HepG2 (cell line): ENCODE results near the gene KRTAP3-3. TPM values are rescaled to one million over a fixed set of nuclear protein-coding genes. Genes with fewer than 3 reads are reported as not detected.
A peak's percentile ranks its signal among the peaks of the same experiment; 100 is the strongest.

Experiments
- ATAC-seq: fragments of 200-7000 bp; cut with Tn5 transposase; 3 replicates; pipeline ENCODE4 v1.9.1; 2020; ENCODE audit warnings: mild to moderate bottlenecking, moderate library complexity
- BruUV-seq: library from RNA; stranded (reverse); fragments of 400-500 nt; replicated peaks from 2 replicates; lab custom pipeline; 2021; lab: Mats Ljungman, UMichigan
- CTCF ChIA-PET: fragments of 300-600 bp; formaldehyde crosslinking; extraction: SDS; loops from one replicate; lab custom pipeline; 2021; ENCODE audit warnings: low total read pairs, inconsistent platforms, low intra/inter-chr PET ratio; lab: Yijun Ruan, JAX
- POLR2A ChIA-PET: fragments of 350-600 bp; sonication (Branson Sonifier 250); formaldehyde crosslinking; loops from one replicate; lab custom pipeline; 2020; ENCODE audit warnings: antibody characterized with exemption, inconsistent platforms; lab: Yijun Ruan, JAX
- DNase-seq: peaks from one replicate; pipeline ENCODE4 v3.0.0-alpha.2; 2015; ENCODE audit warnings: low spot score
- FAIRE-seq: peaks from 3 replicates; lab custom pipeline; 2011; peaks lifted over from hg19 to GRCh38; lab: Jason Lieb, UNC
- H2AFZ ChIP-seq: one replicate; pipeline ENCODE4 v1.6.1; 2011; ENCODE audit warnings: low read length, inconsistent platforms
- H3K27ac ChIP-seq: fragments of 300-600 bp; 3 replicates; pipeline ENCODE4 v1.8.0; 2011; ENCODE audit warnings: mixed run types, mild to moderate bottlenecking, mixed read lengths, low read length, inconsistent platforms; ENCODE audit not compliant: insufficient read depth; ENCODE audit errors: extremely low read length
- H3K27me3 ChIP-seq, 2 experiments: fragments of 200-600 bp in 1 of 2; 2 replicates in 1 of 2; 3 replicates in 1 of 2; pipeline versions ENCODE4 v1.6.0 to v1.8.0; 2011; ENCODE audit warnings: low read length in 2 of 2, mild to moderate bottlenecking in 2 of 2, moderate library complexity in 2 of 2, inconsistent platforms in 1 of 2; ENCODE audit not compliant: insufficient read depth in 2 of 2, control insufficient read depth in 1 of 2
- H3K36me3 ChIP-seq, 2 experiments: fragments of 200-600 bp in 1 of 2; replicated peaks in 1 of 2; 2 replicates in 1 of 2; 3 replicates in 1 of 2; pipeline versions ENCODE4 v1.5.1 to v1.8.0; 2011; ENCODE audit warnings: low read length in 2 of 2, inconsistent platforms in 1 of 2; ENCODE audit not compliant: insufficient read depth in 2 of 2, control insufficient read depth in 1 of 2
- H3K4me1 ChIP-seq: 2 replicates; pipeline ENCODE4 v1.5.1; 2012; ENCODE audit warnings: low read length, inconsistent platforms; ENCODE audit not compliant: insufficient read depth
- H3K4me2 ChIP-seq: 2 replicates; pipeline ENCODE4 v1.6.0; 2011; ENCODE audit warnings: low read depth, low read length, inconsistent platforms
- H3K4me3 ChIP-seq, 3 experiments: fragments of 200-600 bp in 1 of 3; sonication (generic), shearing (Covaris generic) in 1 of 3; replicated peaks in 1 of 3; 2 replicates each; pipeline ENCODE4 v1.5.1; 2011 to 2016; ENCODE audit warnings: low read length in 3 of 3, inconsistent platforms in 2 of 3, low read depth in 2 of 3, mild to moderate bottlenecking in 2 of 3, control low read depth in 1 of 3, mixed read lengths in 1 of 3; ENCODE audit not compliant: insufficient read depth in 1 of 3
- H3K79me2 ChIP-seq: one replicate; pipeline ENCODE4 v1.6.1; 2011; ENCODE audit warnings: low read length, inconsistent platforms; ENCODE audit not compliant: insufficient read depth
- H3K9ac ChIP-seq: 2 replicates; pipeline ENCODE4 v1.6.0; 2011; ENCODE audit warnings: mild to moderate bottlenecking, low read depth, low read length, inconsistent platforms; ENCODE audit not compliant: insufficient read depth
- H3K9me3 ChIP-seq: 2 replicates; pipeline ENCODE4 v1.5.1; 2012; ENCODE audit warnings: mild to moderate bottlenecking, low read length
- H4K20me1 ChIP-seq: 2 replicates; pipeline ENCODE4 v1.6.0; 2011; ENCODE audit warnings: inconsistent platforms, mild to moderate bottlenecking, low read length, moderate library complexity; ENCODE audit not compliant: insufficient read depth
- HNRNPLL ChIP-seq: fragments of 200-400 bp; formaldehyde crosslinking; IDR thresholded peaks from 2 replicates; pipeline ENCODE4 v1.6.1; 2017; ENCODE audit warnings: mild to moderate bottlenecking, low read depth, low read length; ENCODE audit not compliant: poor library complexity, severe bottlenecking
- IKZF4 ChIP-seq: sonication (generic); formaldehyde crosslinking; IDR thresholded peaks from 2 replicates; pipeline ENCODE4 v1.5.1; 2020; ENCODE audit warnings: borderline replicate concordance, mild to moderate bottlenecking, low read depth, missing genetic modification reagents; ENCODE audit errors: not compliant biosample characterization
- MAFF ChIP-seq: IDR thresholded peaks from 2 replicates; pipeline ENCODE4 v1.6.1; 2011; ENCODE audit warnings: low read depth, low read length, improper control_type of control experiment
- MAFK ChIP-seq, 2 experiments: IDR thresholded peaks in 1 of 2; conservative IDR thresholded peaks in 1 of 2; 2 replicates each; pipeline ENCODE4 v1.6.1; 2011; ENCODE audit warnings: improper control_type of control experiment in 2 of 2, low read length in 2 of 2
- ZBTB38 ChIP-seq: sonication (generic); formaldehyde crosslinking; IDR thresholded peaks from 2 replicates; pipeline ENCODE4 v1.5.1; 2020; ENCODE audit warnings: mild to moderate bottlenecking, missing genetic modification reagents
- ZNF337 ChIP-seq: sonication (generic); formaldehyde crosslinking; IDR thresholded peaks from 2 replicates; pipeline ENCODE4 v1.5.1; 2020; ENCODE audit warnings: missing genetic modification reagents, low read depth, mild to moderate bottlenecking, borderline replicate concordance
- ZNF354B ChIP-seq: sonication (generic); formaldehyde crosslinking; IDR thresholded peaks from 2 replicates; pipeline ENCODE4 v1.8.0; 2022; ENCODE audit warnings: mild to moderate bottlenecking, missing genetic modification reagents
- ZNF501 ChIP-seq: sonication (generic); formaldehyde crosslinking; IDR thresholded peaks from 2 replicates; pipeline ENCODE4 v1.5.1; 2020; ENCODE audit warnings: mild to moderate bottlenecking, moderate library complexity, missing genetic modification reagents
- WGBS: methylation state at CpG from one replicate; pipeline ENCODE4 v1.1.6; 2017; ENCODE audit warnings: low lambda C conversion rate; 5-methylcytosine and 5-hydroxymethylcytosine counted together
- in situ Hi-C: cut with HindIII; loops from 2 replicates; pipeline ENCODE4 v1.10.0; 2017; ENCODE audit warnings: low pct_unique_long_range_greater_than_20kb; ENCODE audit not compliant: extremely low pct_ligation_motif_present
- intact Hi-C: fragments of 100-400 bp; cut with micrococcal nuclease; formaldehyde crosslinking; loops from one replicate; pipeline ENCODE4 v1.10.0; 2022; ENCODE audit not compliant: unreplicated experiment
- polyA plus RNA-seq, 8 experiments: library from polyadenylated mRNA; depleted of rRNA in 3 of 8; stranded (reverse) in 7 of 8; unstranded in 1 of 8; fragments of >200 nt; fragmentation: Illumina TruSeq in 4 of 8; extraction: Trizol in 4 of 8; gene quantifications; 2 replicates each; pipeline versions ENCODE4 v1.2.1 to v1.2.3, GENCODE V29; 2011 to 2016; ENCODE audit warnings: low read depth in 4 of 8, missing spikeins in 1 of 8, mixed read lengths in 1 of 8; ENCODE audit not compliant: insufficient read depth in 1 of 8
- total RNA-seq, 5 experiments: library from RNA; depleted of rRNA; stranded (reverse); fragments of >200 nt; fragmentation: Illumina TruSeq; extraction: Trizol; gene quantifications; 2 replicates each; pipeline ENCODE4 v1.2.3, GENCODE V29; 2016; ENCODE audit warnings: low read depth in 1 of 5
- TF ChIP-seq, protein P1 (sequence below): sonication (generic); formaldehyde crosslinking; IDR thresholded peaks from 2 replicates; pipeline ENCODE4 v1.5.1; 2020; ENCODE audit warnings: missing genetic modification reagents, mild to moderate bottlenecking, borderline replicate concordance

KRTAP3-3 gene
- total and polyA plus RNA-seq, 2 of the 13 experiments (the other 11 are each of a cell fraction or from before 2014, with no cell fraction given) = not detected

DNA sequence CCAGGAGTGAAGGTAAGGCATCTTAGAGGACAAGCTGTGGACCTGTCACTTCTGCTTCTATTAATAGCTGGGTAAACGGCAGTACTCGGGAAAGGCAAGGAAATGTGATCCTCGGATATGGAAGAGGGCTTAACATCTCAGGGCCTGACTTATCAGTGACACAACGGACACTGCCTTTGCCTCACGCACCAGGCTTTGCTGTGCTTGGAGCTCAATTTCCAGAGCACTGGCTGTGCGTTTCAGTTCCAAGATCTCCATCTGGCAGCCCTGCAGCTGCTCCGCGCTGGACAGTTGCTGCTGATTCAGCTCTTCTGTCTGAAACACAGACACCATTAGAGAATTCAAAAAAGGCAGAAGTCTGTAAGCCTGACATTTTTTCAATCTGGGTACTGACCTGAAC lies 13.4 kb downstream of the KRTAP3-3 start:
- Histone ChIP-seq H3K27ac (no peak overlapping the region), H3K9ac (no peak overlapping the region), H3K4me3 (no peak overlapping the region), H3K36me3 (no peaks in the 10 kb centered on the region), H4K20me1 (no peaks in the 10 kb centered on the region), H3K9me3 (no peaks in the 10 kb centered on the region), H3K4me2 (0 out of 2 replicates have a peak overlapping the region, but pooled peaks have one; percentile 3), H2AFZ (no peak overlapping the region), H3K4me1 (peaks cover 6% of the 10 kb centered on the region; the same call in 1 of the 2 replicates), H3K27me3 (no peaks in the 10 kb centered on the region), H3K79me2 (no peaks in the 10 kb centered on the region)
- POLR2A ChIA-PET = no interaction called here
- WGBS = 52% methylated on average over 8 of the region's 8 CpGs
- ATAC-seq = no peak
- BruUV-seq = no TSS peak
- DNase-seq = no peak
- intact Hi-C loops (no loop called here), in situ Hi-C loops (no loop called here)
- no peak for FAIRE-seq
- CTCF ChIA-PET = no interaction called here
- TF ChIP-seq ZNF337 (CRISPR knock-in tag) (no peak), ZBTB38 (CRISPR knock-in tag) (peak; percentile 43; the same call in 1 of the 2 replicates), IKZF4 (CRISPR knock-in tag) (no peak), ZNF354B (no peak), MAFF (0 out of 2 replicates have a peak, but pooled peaks have one; percentile 35), HNRNPLL (no peak), MAFK (conservative IDR thresholded peaks at IDR 0.05 in 1 of 2, IDR thresholded peaks at IDR 0.05 in 1 of 2; ENCODE audit: low read length in 2 of 2) (peak; percentile 30 to 51; a peak in 3 of 4 replicates), ZNF501 (CRISPR knock-in tag) (peak; percentile 18; the same call in 1 of the 2 replicates)
- TF ChIP-seq, protein P1, sequence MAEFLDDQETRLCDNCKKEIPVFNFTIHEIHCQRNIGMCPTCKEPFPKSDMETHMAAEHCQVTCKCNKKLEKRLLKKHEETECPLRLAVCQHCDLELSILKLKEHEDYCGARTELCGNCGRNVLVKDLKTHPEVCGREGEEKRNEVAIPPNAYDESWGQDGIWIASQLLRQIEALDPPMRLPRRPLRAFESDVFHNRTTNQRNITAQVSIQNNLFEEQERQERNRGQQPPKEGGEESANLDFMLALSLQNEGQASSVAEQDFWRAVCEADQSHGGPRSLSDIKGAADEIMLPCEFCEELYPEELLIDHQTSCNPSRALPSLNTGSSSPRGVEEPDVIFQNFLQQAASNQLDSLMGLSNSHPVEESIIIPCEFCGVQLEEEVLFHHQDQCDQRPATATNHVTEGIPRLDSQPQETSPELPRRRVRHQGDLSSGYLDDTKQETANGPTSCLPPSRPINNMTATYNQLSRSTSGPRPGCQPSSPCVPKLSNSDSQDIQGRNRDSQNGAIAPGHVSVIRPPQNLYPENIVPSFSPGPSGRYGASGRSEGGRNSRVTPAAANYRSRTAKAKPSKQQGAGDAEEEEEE (CRISPR knock-in tag) = no peak
- TF ChIP-seq, all 625 proteins: peak for 4
